HG03520 (cell line): Measurements from ENCODE around the gene HDHD3.
"Not testable (repeated sequence)": the region's sequence is repeated elsewhere in the genome, so short reads cannot be mapped to it uniquely, and the experiment has no call there.

Source experiments
- ATAC-seq: cut with Tn5 transposase; IDR thresholded peaks from one replicate; pipeline ENCODE4 v1.9.1; 2021; ENCODE audit warnings: mild to moderate bottlenecking, moderate library complexity; ENCODE audit not compliant: unreplicated experiment

The HDHD3 gene

GRCh38 chr9:113368348-113368981 is 8.3 kb downstream of the HDHD3 start:
- ATAC-seq = no peak

- not testable (repeated sequence) for ATAC-seq
These were observed 11.1 kb downstream of the HDHD3 start for GRCh38 chr9:113365652-113366051.

GRCh38 chr9:113364951-113365350 is 11.8 kb downstream of the HDHD3 start:
- ATAC-seq = no peak

- ATAC-seq = no peak
These were observed 13.4 kb downstream of the HDHD3 start for GRCh38 chr9:113363336-113363735.

- no peak for ATAC-seq
These were observed 15.3 kb downstream of the HDHD3 start for GRCh38 chr9:113361304-113362018.

- no peak for ATAC-seq
These were observed 16.4 kb downstream of the HDHD3 start for GRCh38 chr9:113360242-113360842.

- no peak for ATAC-seq
These were observed 17.4 kb downstream of the HDHD3 start for GRCh38 chr9:113359385-113359784.

- ATAC-seq = no peak
These were observed 20.0 kb downstream of the HDHD3 start for GRCh38 chr9:113356686-113357292.

GRCh38 chr9:113355040-113355596 is 21.7 kb downstream of the HDHD3 start:
- ATAC-seq = no peak

GRCh38 chr9:113352411-113352810 is 24.4 kb downstream of the HDHD3 start:
- ATAC-seq = no peak

- no peak for ATAC-seq
These were observed 24.8 kb downstream of the HDHD3 start for GRCh38 chr9:113352006-113352405.

GRCh38 chr9:113350937-113351336 is 25.8 kb downstream of the HDHD3 start:
- no peak for ATAC-seq

GRCh38 chr9:113350107-113350661 is 26.6 kb downstream of the HDHD3 start:
- no peak for ATAC-seq

GRCh38 chr9:113349445-113350094 is 27.2 kb downstream of the HDHD3 start, which contains the start of gene BSPRY:
Gene BSPRY (plus strand): TSS chr9:113349541. CDS start chr9:113349580, 39 bp downstream.
- no peak for ATAC-seq

- ATAC-seq = no peak
These were observed 27.7 kb downstream of the HDHD3 start for GRCh38 chr9:113349066-113349444.

- ATAC-seq = no peak
These were observed 28.3 kb downstream of the HDHD3 start for GRCh38 chr9:113348437-113348836.

GRCh38 chr9:113345671-113346070 is 31.1 kb downstream of the HDHD3 start:
- no peak for ATAC-seq

GRCh38 chr9:113345190-113345589 is 31.6 kb downstream of the HDHD3 start:
- no peak for ATAC-seq

- no peak for ATAC-seq
These were observed 33.0 kb downstream of the HDHD3 start for GRCh38 chr9:113343732-113344231.

GRCh38 chr9:113341712-113342410 is 34.9 kb downstream of the HDHD3 start:
- ATAC-seq = no peak
